HepG2 (cell line): ENCODE measurements around the gene ARHGAP45. TPM values are rescaled to one million over a fixed set of nuclear protein-coding genes. Genes with fewer than 3 reads are reported as not detected.
A peak's percentile ranks its signal among the peaks of the same experiment; 100 is the strongest.

Experiments used
- ATAC-seq: fragments of 200-7000 bp; cut with Tn5 transposase; 3 replicates; pipeline ENCODE4 v1.9.1; 2020; ENCODE audit warnings: mild to moderate bottlenecking, moderate library complexity
- BruUV-seq: library from RNA; stranded (reverse); fragments of 400-500 nt; replicated peaks from 2 replicates; lab custom pipeline; 2021; lab: Mats Ljungman, UMichigan
- CTCF ChIA-PET: fragments of 300-600 bp; formaldehyde crosslinking; extraction: SDS; loops from one replicate; lab custom pipeline; 2021; ENCODE audit warnings: low total read pairs, inconsistent platforms, low intra/inter-chr PET ratio; lab: Yijun Ruan, JAX
- POLR2A ChIA-PET: fragments of 350-600 bp; sonication (Branson Sonifier 250); formaldehyde crosslinking; loops from one replicate; lab custom pipeline; 2020; ENCODE audit warnings: antibody characterized with exemption, inconsistent platforms; lab: Yijun Ruan, JAX
- DNase-seq: peaks from one replicate; pipeline ENCODE4 v3.0.0-alpha.2; 2015; ENCODE audit warnings: low spot score
- FAIRE-seq: peaks from 3 replicates; lab custom pipeline; 2011; peaks lifted over from hg19 to GRCh38; lab: Jason Lieb, UNC
- H2AFZ ChIP-seq: one replicate; pipeline ENCODE4 v1.6.1; 2011; ENCODE audit warnings: low read length, inconsistent platforms
- H3K27ac ChIP-seq: fragments of 300-600 bp; 3 replicates; pipeline ENCODE4 v1.8.0; 2011; ENCODE audit warnings: mixed run types, mild to moderate bottlenecking, mixed read lengths, low read length, inconsistent platforms; ENCODE audit not compliant: insufficient read depth; ENCODE audit errors: extremely low read length
- H3K27me3 ChIP-seq, 2 experiments: fragments of 200-600 bp in 1 of 2; 2 replicates in 1 of 2; 3 replicates in 1 of 2; pipeline versions ENCODE4 v1.6.0 to v1.8.0; 2011; ENCODE audit warnings: low read length in 2 of 2, mild to moderate bottlenecking in 2 of 2, moderate library complexity in 2 of 2, inconsistent platforms in 1 of 2; ENCODE audit not compliant: insufficient read depth in 2 of 2, control insufficient read depth in 1 of 2
- H3K36me3 ChIP-seq, 2 experiments: fragments of 200-600 bp in 1 of 2; replicated peaks in 1 of 2; 2 replicates in 1 of 2; 3 replicates in 1 of 2; pipeline versions ENCODE4 v1.5.1 to v1.8.0; 2011; ENCODE audit warnings: low read length in 2 of 2, inconsistent platforms in 1 of 2; ENCODE audit not compliant: insufficient read depth in 2 of 2, control insufficient read depth in 1 of 2
- H3K4me1 ChIP-seq: 2 replicates; pipeline ENCODE4 v1.5.1; 2012; ENCODE audit warnings: low read length, inconsistent platforms; ENCODE audit not compliant: insufficient read depth
- H3K4me2 ChIP-seq: 2 replicates; pipeline ENCODE4 v1.6.0; 2011; ENCODE audit warnings: low read depth, low read length, inconsistent platforms
- H3K4me3 ChIP-seq, 3 experiments: fragments of 200-600 bp in 1 of 3; sonication (generic), shearing (Covaris generic) in 1 of 3; replicated peaks in 1 of 3; 2 replicates each; pipeline ENCODE4 v1.5.1; 2011 to 2016; ENCODE audit warnings: low read length in 3 of 3, inconsistent platforms in 2 of 3, low read depth in 2 of 3, mild to moderate bottlenecking in 2 of 3, control low read depth in 1 of 3, mixed read lengths in 1 of 3; ENCODE audit not compliant: insufficient read depth in 1 of 3
- H3K79me2 ChIP-seq: one replicate; pipeline ENCODE4 v1.6.1; 2011; ENCODE audit warnings: low read length, inconsistent platforms; ENCODE audit not compliant: insufficient read depth
- H3K9ac ChIP-seq: 2 replicates; pipeline ENCODE4 v1.6.0; 2011; ENCODE audit warnings: mild to moderate bottlenecking, low read depth, low read length, inconsistent platforms; ENCODE audit not compliant: insufficient read depth
- H3K9me3 ChIP-seq: 2 replicates; pipeline ENCODE4 v1.5.1; 2012; ENCODE audit warnings: mild to moderate bottlenecking, low read length
- H4K20me1 ChIP-seq: 2 replicates; pipeline ENCODE4 v1.6.0; 2011; ENCODE audit warnings: inconsistent platforms, mild to moderate bottlenecking, low read length, moderate library complexity; ENCODE audit not compliant: insufficient read depth
- AGO2 ChIP-seq: fragments of 200-400 bp; formaldehyde crosslinking; optimal IDR thresholded peaks from 2 replicates; pipeline ENCODE3; 2017; ENCODE audit warnings: mild to moderate bottlenecking, low read depth, low read length, moderate library complexity
- HNRNPL ChIP-seq: fragments of 200-400 bp; formaldehyde crosslinking; IDR thresholded peaks from 2 replicates; pipeline ENCODE4 v1.6.1; 2017; ENCODE audit warnings: mild to moderate bottlenecking, low read depth, low read length
- SOX6 ChIP-seq, 2 experiments: fragments of 450-650 bp in 1 of 2; sonication (generic) in 1 of 2; formaldehyde crosslinking in 1 of 2; IDR thresholded peaks; 2 replicates each; pipeline versions ENCODE4 v1.4.0 to v1.6.1; 2017 to 2020; ENCODE audit warnings: antibody characterized with exemption in 1 of 2, mild to moderate bottlenecking in 1 of 2, missing genetic modification reagents in 1 of 2
- SRSF4 ChIP-seq: fragments of 200-400 bp; formaldehyde crosslinking; IDR thresholded peaks from one replicate; pipeline ENCODE4 v1.6.1; 2018; ENCODE audit warnings: mild to moderate bottlenecking, low read depth, low read length, moderate library complexity; ENCODE audit not compliant: poor library complexity, severe bottlenecking
- ZBTB33 ChIP-seq: sonication (generic); formaldehyde crosslinking; IDR thresholded peaks from 2 replicates; pipeline ENCODE4 v1.4.0; 2020; ENCODE audit warnings: missing genetic modification reagents
- ZNF556 ChIP-seq: sonication (generic); formaldehyde crosslinking; IDR thresholded peaks from 2 replicates; pipeline ENCODE4 v1.4.0; 2020; ENCODE audit warnings: mild to moderate bottlenecking, missing genetic modification reagents, borderline replicate concordance
- ZNF597 ChIP-seq: sonication (generic); formaldehyde crosslinking; IDR thresholded peaks from 2 replicates; pipeline ENCODE4 v1.5.0; 2020; ENCODE audit warnings: missing genetic modification reagents
- ZNF740 ChIP-seq: sonication (generic); formaldehyde crosslinking; IDR thresholded peaks from 2 replicates; pipeline ENCODE4 v1.4.0; 2020; ENCODE audit warnings: missing genetic modification reagents
- WGBS: methylation state at CpG from one replicate; pipeline ENCODE4 v1.1.6; 2017; ENCODE audit warnings: low lambda C conversion rate; 5-methylcytosine and 5-hydroxymethylcytosine counted together
- in situ Hi-C: cut with HindIII; loops from 2 replicates; pipeline ENCODE4 v1.10.0; 2017; ENCODE audit warnings: low pct_unique_long_range_greater_than_20kb; ENCODE audit not compliant: extremely low pct_ligation_motif_present
- intact Hi-C: fragments of 100-400 bp; cut with micrococcal nuclease; formaldehyde crosslinking; loops from one replicate; pipeline ENCODE4 v1.10.0; 2022; ENCODE audit not compliant: unreplicated experiment
- polyA plus RNA-seq, 8 experiments: library from polyadenylated mRNA; depleted of rRNA in 3 of 8; stranded (reverse) in 7 of 8; unstranded in 1 of 8; fragments of >200 nt; fragmentation: Illumina TruSeq in 4 of 8; extraction: Trizol in 4 of 8; gene quantifications; 2 replicates each; pipeline versions ENCODE4 v1.2.1 to v1.2.3, GENCODE V29; 2011 to 2016; ENCODE audit warnings: low read depth in 4 of 8, missing spikeins in 1 of 8, mixed read lengths in 1 of 8; ENCODE audit not compliant: insufficient read depth in 1 of 8
- total RNA-seq, 5 experiments: library from RNA; depleted of rRNA; stranded (reverse); fragments of >200 nt; fragmentation: Illumina TruSeq; extraction: Trizol; gene quantifications; 2 replicates each; pipeline ENCODE4 v1.2.3, GENCODE V29; 2016; ENCODE audit warnings: low read depth in 1 of 5

The ARHGAP45 gene
- total and polyA plus RNA-seq, 2 of the 13 experiments (the other 11 are each of a cell fraction or from before 2014, with no cell fraction given) = 0.84 to 32.0 TPM

GRCh38 chr19:1079566-1080111 is 12.7 kb downstream of the ARHGAP45 start:
- no peak overlapping the region for H3K27ac ChIP-seq
- intact Hi-C loops = no loop called here
- in situ Hi-C loops = no loop called here
- ChIA-PET POLR2A (no interaction called here), CTCF (no interaction called here)
- no peak for DNase-seq
- H3K27me3 ChIP-seq = no peaks in the 10 kb centered on the region
- no TSS peak for BruUV-seq
- ATAC-seq = no peak
- H3K9me3 ChIP-seq = no peaks in the 10 kb centered on the region
- H3K9ac ChIP-seq = no peak overlapping the region
- 95% methylated on average over 39 of the region's 45 CpGs for WGBS
- peaks cover 3% of the 10 kb centered on the region; the same call in 1 of the 2 replicates for H4K20me1 ChIP-seq
- peaks cover 29% of the 10 kb centered on the region for H3K4me1 ChIP-seq
- no peaks in the 10 kb centered on the region for H3K79me2 ChIP-seq
- no peak for FAIRE-seq
- H3K36me3 ChIP-seq = peaks cover 0 to 7% of the 10 kb centered on the region in 2 experiments; a peak in 4 of 5 replicates
- no peak overlapping the region for H3K4me3 ChIP-seq
- TF ChIP-seq AGO2 = no peak
- peak; percentile 45; the same call in 1 of the 2 replicates for TF ChIP-seq ZBTB33 (CRISPR knock-in tag)
- TF ChIP-seq, all 625 proteins: peak for 1
- no peak overlapping the region for H3K4me2 ChIP-seq
- H2AFZ ChIP-seq = no peak overlapping the region

GRCh38 chr19:1080360-1081161 is 13.6 kb downstream of the ARHGAP45 start:
- Histone ChIP-seq H3K4me1 (peaks cover 21% of the 10 kb centered on the region), H3K9ac (no peak overlapping the region), H3K36me3 (peaks cover 0 to 7% of the 10 kb centered on the region in 2 experiments; a peak in 4 of 5 replicates), H3K4me3 (no peak overlapping the region), H4K20me1 (no peaks in the 10 kb centered on the region), H2AFZ (no peak overlapping the region), H3K4me2 (no peak overlapping the region), H3K9me3 (no peaks in the 10 kb centered on the region), H3K79me2 (no peaks in the 10 kb centered on the region), H3K27me3 (no peaks in the 10 kb centered on the region), H3K27ac (no peak overlapping the region)
- DNase-seq (no peak), ATAC-seq (no peak; the same call in 2 of the 3 replicates), FAIRE-seq (no peak)
- in situ Hi-C loops (no loop called here), intact Hi-C loops (no loop called here)
- POLR2A ChIA-PET = interaction anchor here (1.3 kb wide), 1 partner anchor 17 kb away, joined by 5 read pairs; no protein-coding TSS in a partner anchor
- CTCF ChIA-PET = no interaction called here
- WGBS = 93% methylated on average over 20 of the region's 50 CpGs
- BruUV-seq = no TSS peak
- TF ChIP-seq SOX6 (IDR thresholded peaks at IDR 0.05) (no peak), SOX6 (CRISPR knock-in tag; IDR thresholded peaks at IDR 0.05) (no peak), HNRNPL (0 out of 2 replicates have a peak, but pooled peaks have one; percentile 36), ZNF597 (no peak), ZNF556 (CRISPR knock-in tag) (no peak), ZNF740 (CRISPR knock-in tag) (no peak), SRSF4 (no peak)
